Activated T-cell treated with anti-CD3 and anti-CD28 coated beads for 48 hours (primary cell): ENCODE data around the gene OXTR.

Source experiments
- DNase-seq: peaks from one replicate; pipeline ENCODE4 v3.0.0-alpha.2; 2020; ENCODE audit warnings: low read depth

Gene OXTR

DNA sequence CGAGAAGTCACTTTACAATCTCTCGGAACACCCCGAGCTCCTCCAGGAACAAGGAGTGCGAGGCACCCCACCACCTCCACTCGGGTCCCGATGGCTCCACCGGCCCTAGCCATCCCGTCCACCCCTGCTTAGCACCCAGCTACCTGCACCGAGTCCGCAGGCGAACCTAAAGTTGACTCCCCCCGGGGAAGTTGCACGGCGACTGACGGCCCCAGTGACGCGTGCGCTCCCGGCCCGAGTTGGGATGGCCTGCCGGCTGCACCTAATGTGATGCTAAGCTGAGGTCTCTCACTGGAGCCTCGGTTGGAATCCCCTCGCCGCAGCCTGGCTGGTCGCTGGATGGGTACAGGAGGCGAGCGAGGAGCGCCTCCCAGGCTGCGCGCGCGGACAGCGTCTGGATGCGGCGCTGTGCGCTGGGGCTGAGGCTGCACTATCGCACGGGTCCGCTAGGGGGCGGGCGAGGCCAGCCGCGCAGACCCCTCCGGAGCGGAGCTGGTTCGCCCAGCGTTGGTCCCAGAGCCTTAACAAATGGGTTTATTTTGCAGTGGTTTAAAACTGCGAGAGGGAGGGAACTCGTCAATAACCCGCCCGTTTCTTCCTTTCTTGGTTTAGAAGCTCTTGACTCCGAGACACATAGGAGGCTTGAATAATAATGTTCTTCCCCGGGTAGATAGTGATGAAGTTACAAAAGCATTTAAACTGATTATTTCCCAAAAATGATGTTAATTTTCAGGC lies at the start of gene OXTR:
Gene OXTR, minus strand, starts transcription at position 526 of the 735 bp plus-strand sequence. CDS start 1,426 bp downstream, outside the sequence.
- peak; percentile 61 for DNase-seq

GRCh38 chr3:8817486-8817885 lies 48.1 kb upstream of the OXTR start:
- DNase-seq: no peak

GRCh38 chr3:8816106-8816505 lies 46.7 kb upstream of the OXTR start:
- no peak for DNase-seq

DNA sequence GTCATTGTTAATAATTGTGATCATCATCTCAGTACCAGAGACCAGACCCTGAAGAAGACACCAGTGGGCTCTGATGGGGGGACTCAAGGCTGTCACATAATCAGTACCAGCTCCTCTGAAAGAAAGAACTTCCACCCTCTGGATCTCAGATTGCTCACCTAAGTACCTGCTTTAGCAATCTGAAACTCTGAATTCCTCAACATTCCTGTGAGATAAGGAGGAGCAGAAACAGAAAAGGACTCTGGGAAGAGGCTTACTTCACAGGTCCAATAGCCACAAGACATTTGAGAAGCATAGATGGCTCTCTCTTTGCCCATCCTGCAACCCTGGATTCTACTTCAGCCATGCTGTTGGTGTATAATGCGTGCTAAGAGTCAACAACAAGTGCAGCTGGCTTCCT lies 44.0 kb upstream of the OXTR start:
- DNase-seq: no peak

DNA sequence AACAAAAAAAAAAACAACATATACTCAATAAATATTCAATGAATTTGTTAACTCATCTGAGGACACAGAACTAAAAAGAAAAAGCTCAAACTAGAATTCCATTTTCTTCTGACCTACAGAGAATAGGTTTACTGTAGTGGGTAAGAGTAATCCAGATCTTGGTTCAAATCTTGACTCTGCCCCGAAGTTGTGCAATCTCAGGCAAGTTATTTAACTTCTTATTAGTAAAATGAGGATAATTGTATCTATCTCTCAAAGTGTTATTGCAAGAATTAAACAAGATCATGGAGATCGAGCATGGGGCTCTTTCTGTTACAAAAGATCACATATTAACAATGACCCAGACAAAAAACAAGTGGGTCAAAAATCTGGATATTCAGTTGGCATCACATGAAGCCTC lies 41.1 kb upstream of the OXTR start:
- DNase-seq: no peak

DNA sequence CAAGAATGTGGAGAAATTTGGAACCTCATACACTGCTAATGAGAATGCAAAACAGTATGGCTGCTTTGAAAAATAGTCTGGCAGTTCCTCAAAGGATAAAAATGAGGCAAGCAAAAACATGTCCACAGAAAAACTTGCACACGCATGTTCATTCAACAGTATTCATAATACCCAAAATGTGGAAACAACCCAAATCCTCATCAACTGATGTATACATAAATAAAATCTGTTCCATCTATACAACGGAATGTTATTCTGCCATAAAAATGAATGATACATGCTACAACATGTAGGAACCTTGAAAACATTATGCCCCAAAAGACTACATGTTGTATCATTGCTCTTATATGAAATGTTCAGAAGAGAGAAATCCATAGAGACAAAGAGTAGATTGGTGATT lies 36.4 kb upstream of the OXTR start:
- DNase-seq: no peak

DNA sequence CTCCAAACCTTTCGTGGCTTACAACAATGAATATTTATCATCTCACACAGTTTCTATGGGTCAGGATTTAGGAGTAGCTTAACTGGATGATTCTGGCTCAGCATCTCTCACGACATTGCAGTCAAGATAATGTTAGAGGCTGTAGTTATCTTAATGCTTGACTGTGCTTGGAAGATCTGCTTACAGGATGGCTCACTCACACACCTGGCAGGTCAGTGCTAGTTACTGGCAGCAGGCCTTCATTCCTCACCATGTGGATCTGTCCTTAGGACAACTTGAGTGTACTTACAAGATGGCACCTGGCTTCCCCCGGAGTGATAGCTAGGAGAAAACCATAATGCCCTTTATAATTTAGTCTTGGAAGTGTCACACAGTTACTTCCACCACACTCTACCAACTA lies 32.8 kb upstream of the OXTR start:
- no peak for DNase-seq

DNA sequence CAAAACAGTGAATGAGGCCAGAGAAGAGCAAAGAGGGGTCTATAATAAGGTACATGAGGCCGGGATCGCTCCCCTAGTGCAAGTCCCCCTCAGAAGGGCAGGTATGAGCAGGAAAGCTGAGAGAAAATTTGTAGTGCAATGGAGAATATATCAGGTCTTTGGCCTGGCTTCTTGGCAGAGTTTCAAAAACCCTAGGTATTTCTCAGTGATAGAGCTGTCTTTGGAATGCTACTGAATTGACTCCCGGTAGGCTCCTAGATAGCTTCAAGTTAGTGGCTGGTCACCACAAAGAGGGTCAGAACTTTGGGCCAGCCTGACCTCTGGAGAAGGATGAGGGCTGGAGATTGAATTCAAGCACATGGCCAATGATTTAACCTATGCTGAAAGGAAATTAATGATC lies 30.6 kb upstream of the OXTR start:
- no peak for DNase-seq

DNA sequence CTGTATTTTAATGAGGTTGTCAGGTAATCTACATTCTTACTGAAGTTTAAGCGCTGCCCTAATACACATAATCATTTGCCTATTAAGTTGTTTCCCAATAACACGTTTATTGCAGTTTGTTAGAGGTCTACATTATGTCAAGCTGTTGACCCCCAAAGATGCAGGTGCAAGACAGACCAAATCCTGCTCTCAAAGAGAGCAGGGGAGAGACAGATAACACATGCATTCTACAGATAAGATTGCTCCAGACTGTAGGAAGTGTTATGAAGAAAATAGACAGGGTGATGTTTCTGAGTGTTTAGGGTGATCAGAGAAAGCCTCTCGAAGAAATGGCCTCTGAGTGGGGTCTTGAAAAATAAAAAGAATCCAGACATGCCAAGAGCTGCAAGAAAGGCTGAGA lies 24.8 kb upstream of the OXTR start:
- no peak for DNase-seq

DNA sequence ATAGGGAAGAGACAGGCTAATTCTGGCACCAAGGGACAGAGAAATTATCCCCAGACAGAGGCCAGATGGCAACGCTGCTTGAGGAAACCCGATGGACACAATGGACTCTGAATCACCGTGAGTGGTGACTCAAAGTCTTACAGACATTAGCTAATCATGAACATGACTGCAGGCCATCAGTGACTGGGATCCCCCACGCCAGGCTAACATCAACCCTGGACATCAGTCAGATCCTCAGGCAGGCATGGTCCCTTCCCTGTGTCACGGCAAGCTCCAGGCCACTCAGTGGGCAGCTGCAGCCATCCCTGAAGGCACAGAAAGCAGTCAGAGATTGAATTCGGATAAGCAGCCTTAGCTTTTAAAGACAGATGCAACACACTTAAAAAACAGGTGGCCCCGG lies 23.8 kb upstream of the OXTR start:
- DNase-seq: no peak

DNA sequence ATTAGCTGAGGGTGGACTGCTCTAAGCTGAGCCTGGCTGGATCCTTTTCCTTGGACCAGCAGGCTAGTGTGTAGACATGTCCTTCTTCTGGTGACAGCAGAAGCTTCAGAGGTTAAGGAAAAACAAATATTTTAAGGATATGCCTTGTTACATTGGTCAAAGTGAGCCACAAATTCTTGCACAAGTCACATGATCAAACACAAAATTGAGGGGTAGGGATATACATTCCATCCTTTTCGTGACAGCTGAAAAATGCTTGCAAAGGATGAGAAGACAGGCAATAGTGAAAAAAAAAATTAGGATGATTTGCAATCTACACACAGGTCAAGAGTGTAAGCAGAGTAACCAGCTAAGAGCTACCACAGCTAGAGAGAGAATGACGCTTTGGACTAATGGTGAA lies 21.1 kb upstream of the OXTR start:
- no peak for DNase-seq

DNA sequence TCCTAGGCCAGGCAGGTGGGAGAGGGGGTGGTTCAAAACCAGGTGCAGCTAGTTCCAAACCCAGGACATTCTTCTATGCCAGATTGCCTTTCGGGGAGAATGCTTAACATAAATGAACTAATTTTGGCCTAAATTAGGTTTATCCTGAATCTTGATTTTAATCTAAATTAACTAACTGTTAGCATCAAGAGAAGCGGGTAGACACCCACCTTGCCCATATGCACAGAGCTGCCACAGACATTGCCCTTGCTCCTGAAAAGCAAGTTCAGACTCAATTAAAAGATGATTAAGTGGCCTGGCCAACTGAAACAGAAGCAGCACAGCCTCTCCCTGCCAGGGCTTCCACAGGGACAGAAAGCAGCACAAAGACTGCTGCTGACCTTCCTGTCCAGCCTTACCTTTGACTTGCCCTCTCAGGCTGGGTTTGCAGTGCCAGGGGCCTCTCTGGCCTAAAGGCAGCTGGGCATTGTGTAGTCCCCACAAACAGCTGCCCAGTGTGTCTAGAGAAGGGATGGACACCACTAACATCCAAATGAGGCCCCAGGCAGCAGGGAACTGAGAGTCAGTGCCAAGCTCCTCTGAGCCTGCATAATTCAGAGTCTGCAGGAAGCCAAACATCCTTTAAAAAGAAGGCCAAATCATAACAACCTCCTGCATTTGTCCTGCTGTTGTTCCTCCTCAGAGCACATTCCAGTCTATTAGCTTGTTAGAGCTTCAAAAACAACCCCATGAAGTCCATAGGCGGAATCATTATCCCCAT lies 15.4 kb upstream of the OXTR start:
- DNase-seq: no peak

DNA sequence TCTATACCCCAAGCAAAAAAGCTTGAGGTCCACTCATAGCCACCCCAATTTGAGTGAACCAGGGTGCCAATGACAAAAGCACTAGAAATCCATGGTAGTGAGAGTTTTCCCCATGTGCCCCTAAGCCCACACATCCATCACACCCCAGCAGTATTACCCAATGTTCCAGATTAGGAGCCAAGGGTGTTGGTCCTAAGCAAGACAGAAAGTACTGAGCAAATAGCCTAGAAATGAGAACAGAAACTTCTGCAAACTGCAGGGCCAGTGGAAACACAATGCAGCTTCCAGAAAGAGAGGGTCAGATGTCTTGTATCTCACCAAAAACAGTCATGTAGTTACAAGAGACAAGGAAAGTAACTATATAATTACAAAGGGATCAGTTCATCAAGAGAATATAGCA lies 10.9 kb upstream of the OXTR start:
- no peak for DNase-seq

- no peak for DNase-seq
Observed at GRCh38 chr3:8778475-8778874, 9.1 kb upstream of the OXTR start.

GRCh38 chr3:8777978-8778267 lies 8.5 kb upstream of the OXTR start:
- DNase-seq: no peak

DNA sequence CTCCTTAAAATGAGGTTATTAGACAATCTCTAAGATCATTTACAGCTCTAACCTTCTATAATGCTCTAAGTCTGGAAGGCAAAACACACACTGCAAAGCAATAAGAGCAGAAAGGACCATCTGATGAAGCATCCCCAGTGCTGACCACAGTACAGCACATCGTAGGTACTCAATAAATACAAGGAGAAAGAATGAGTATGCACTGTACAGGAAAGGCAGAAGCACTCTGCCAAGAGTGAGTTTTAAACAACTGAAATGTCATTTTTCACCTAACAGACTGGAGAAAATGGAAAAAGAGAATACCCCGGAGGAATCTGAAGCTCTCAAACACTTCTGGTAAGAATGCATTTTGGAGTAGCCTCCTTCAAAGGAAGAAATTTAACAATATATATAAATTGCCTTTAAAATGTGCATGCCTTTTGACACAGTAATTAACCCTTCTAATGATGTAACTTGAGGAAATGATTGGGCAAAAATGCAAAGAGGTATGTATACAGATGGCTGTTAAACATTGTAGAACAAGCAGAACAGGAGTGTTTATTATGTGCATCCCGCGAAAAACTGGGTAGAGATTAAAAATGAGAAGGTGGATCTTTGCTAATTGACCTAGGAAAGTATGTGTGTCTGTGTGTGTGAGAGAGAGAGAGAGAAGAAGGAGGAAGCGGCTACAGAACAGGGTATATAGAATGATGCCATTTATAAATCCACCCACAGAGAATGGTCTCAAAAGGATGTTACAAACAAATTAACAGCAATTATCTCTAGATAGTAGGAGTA lies 8.0 kb upstream of the OXTR start:
- no peak for DNase-seq

DNA sequence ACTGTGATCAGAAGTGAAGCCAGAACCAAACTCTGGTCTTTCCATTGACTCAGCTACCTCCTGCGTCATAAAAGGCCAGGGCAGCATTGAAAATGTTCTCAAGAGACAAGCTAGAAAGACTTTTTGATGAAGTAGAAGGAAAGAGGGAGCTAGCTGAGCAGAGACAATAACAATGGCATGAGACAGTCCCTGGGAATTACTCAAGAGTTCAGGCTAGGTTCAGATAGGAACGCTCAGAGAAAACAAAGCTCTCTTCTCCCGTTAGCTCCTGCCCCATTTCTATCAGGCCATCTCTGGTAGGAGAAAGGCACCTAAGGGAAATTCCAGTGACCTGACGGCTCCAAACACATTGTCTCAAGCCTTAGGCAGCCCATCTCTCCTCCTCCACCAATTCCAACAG lies 7.0 kb upstream of the OXTR start:
- DNase-seq: no peak

GRCh38 chr3:8775602-8776001 lies 6.2 kb upstream of the OXTR start:
- no peak for DNase-seq

- no peak for DNase-seq
Observed at GRCh38 chr3:8775181-8775580, 5.8 kb upstream of the OXTR start.

GRCh38 chr3:8773941-8774542 lies 4.6 kb upstream of the OXTR start:
- DNase-seq: no peak

- no peak for DNase-seq
Observed at GRCh38 chr3:8768364-8769087, 887 bp downstream of the OXTR start.
